Measurements from ENCODE around the gene C11orf52. TPM values are rescaled to one million over a fixed set of nuclear protein-coding genes. Genes with fewer than 3 reads are reported as not detected.
A peak's percentile ranks its signal among the peaks of the same experiment; 100 is the strongest.

C11orf52 gene
- total and polyA plus RNA-seq, 2 of the 13 experiments (the other 11 are each of a cell fraction or from before 2014, with no cell fraction given): 7.4 to 11.0 TPM

DNA sequence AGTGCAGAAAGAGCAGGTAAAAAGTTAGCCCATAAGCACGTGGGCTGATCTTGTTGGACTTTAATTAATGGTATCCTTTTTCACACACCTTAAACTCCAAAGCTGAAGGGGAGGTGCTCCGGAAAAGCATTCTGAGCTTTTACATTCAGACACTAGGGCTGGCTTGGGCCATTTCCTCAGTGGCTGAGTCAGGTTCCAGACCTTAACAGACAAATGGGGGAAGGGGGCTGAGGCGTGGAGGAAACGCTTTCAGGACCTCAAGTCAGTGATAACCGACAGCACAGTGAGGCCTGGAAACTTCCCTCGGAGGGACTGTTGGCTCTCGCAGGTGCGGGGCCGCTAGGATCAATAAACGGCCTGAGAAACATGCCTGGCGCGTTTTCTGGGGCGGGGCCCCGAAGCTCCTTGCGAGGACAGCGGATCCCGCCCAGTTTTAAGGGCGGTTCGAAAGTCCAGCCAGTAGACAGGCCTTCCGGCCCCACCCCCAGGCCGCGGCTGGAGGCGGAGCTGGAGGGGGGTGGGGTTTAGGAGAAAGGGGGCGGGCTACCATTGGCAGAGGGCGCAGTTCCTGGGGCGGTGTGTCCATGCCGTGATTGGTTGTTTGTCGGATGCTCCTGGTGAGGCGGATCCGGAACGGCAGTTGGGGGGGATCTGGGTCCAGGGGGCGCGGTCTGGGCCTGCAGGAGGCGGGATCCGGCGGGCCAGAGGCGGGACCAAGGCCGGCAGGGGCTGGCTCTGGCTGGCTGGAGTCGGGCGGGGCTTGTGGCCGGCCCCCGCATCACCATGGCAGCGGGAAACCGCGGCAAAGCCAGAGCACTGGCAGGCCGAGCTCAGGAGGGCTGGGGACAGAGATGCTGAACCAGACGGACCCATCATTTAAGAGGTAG, 8.0 kb downstream of the C11orf52 start (continued):
- TF ChIP-seq, protein P1, sequence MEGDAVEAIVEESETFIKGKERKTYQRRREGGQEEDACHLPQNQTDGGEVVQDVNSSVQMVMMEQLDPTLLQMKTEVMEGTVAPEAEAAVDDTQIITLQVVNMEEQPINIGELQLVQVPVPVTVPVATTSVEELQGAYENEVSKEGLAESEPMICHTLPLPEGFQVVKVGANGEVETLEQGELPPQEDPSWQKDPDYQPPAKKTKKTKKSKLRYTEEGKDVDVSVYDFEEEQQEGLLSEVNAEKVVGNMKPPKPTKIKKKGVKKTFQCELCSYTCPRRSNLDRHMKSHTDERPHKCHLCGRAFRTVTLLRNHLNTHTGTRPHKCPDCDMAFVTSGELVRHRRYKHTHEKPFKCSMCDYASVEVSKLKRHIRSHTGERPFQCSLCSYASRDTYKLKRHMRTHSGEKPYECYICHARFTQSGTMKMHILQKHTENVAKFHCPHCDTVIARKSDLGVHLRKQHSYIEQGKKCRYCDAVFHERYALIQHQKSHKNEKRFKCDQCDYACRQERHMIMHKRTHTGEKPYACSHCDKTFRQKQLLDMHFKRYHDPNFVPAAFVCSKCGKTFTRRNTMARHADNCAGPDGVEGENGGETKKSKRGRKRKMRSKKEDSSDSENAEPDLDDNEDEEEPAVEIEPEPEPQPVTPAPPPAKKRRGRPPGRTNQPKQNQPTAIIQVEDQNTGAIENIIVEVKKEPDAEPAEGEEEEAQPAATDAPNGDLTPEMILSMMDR (CRISPR knock-in tag; IDR thresholded peaks at IDR 0.05): no peak
- TF ChIP-seq POLR2A (IDR thresholded peaks at IDR 0.05; ENCODE audit: insufficient read depth in 1 of 2, low read depth in 2 of 2, low read length in 2 of 2) (peak; percentile 67 to 84), SIX1 (CRISPR knock-in tag; IDR thresholded peaks at IDR 0.05; ENCODE audit: borderline replicate concordance) (peak; percentile 35; the same call in 1 of the 2 replicates), HOXA3 (CRISPR knock-in tag; IDR thresholded peaks at IDR 0.05) (peak; percentile 70), ZKSCAN1 (IDR thresholded peaks at IDR 0.05; ENCODE audit: low read length) (no peak), FOSL2 (CRISPR knock-in tag; IDR thresholded peaks at IDR 0.05) (0 out of 2 replicates have a peak, but pooled peaks have one; percentile 37), ZFP36L1 (CRISPR knock-in tag; IDR thresholded peaks at IDR 0.05) (peak; percentile 78), HDAC2 (CRISPR knock-in tag; IDR thresholded peaks at IDR 0.05) (peak; percentile 55; the same call in 1 of the 2 replicates), MED13 (CRISPR knock-in tag; IDR thresholded peaks at IDR 0.05) (no peak), MAFF (IDR thresholded peaks at IDR 0.05; ENCODE audit: low read depth, low read length) (no peak), ARNT (IDR thresholded peaks at IDR 0.05) (no peak), SMARCC2 (IDR thresholded peaks at IDR 0.05) (no peak), TOE1 (CRISPR knock-in tag; IDR thresholded peaks at IDR 0.05) (no peak), ZNF326 (CRISPR knock-in tag; IDR thresholded peaks at IDR 0.05; ENCODE audit: borderline replicate concordance) (no peak), NCOA2 (CRISPR knock-in tag; IDR thresholded peaks at IDR 0.05) (peak; percentile 56; the same call in 1 of the 2 replicates), ZNF253 (CRISPR knock-in tag; IDR thresholded peaks at IDR 0.05; ENCODE audit: borderline replicate concordance) (no peak)
- TF ChIP-seq, protein P2, sequence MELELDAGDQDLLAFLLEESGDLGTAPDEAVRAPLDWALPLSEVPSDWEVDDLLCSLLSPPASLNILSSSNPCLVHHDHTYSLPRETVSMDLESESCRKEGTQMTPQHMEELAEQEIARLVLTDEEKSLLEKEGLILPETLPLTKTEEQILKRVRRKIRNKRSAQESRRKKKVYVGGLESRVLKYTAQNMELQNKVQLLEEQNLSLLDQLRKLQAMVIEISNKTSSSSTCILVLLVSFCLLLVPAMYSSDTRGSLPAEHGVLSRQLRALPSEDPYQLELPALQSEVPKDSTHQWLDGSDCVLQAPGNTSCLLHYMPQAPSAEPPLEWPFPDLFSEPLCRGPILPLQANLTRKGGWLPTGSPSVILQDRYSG (CRISPR knock-in tag; IDR thresholded peaks at IDR 0.05): no peak
- TF ChIP-seq, protein P3, sequence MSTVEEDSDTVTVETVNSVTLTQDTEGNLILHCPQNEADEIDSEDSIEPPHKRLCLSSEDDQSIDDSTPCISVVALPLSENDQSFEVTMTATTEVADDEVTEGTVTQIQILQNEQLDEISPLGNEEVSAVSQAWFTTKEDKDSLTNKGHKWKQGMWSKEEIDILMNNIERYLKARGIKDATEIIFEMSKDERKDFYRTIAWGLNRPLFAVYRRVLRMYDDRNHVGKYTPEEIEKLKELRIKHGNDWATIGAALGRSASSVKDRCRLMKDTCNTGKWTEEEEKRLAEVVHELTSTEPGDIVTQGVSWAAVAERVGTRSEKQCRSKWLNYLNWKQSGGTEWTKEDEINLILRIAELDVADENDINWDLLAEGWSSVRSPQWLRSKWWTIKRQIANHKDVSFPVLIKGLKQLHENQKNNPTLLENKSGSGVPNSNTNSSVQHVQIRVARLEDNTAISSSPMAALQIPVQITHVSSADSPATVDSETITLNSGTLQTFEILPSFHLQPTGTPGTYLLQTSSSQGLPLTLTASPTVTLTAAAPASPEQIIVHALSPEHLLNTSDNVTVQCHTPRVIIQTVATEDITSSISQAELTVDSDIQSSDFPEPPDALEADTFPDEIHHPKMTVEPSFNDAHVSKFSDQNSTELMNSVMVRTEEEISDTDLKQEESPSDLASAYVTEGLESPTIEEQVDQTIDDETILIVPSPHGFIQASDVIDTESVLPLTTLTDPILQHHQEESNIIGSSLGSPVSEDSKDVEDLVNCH (CRISPR knock-in tag; IDR thresholded peaks at IDR 0.05): no peak
- TF ChIP-seq, protein P4, sequence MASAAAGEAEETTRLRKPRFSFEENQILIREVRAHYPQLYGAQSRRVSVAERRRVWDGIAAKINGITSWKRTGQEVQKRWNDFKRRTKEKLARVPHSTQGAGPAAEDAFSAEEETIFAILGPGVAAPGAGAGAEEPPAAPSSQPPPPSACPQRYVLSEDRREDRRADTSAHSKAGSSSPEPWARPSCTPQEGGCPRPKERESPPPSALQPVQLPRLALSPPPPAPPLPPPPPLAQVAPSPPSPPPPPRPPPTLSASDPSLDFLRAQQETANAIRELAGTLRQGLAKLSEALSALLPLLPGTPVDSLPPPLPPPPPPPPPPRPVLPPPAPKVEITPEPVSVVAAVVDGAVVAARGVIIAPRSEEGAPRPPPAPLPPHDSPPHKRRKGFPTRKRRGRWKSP (CRISPR knock-in tag; IDR thresholded peaks at IDR 0.05): no peak
- TF ChIP-seq, protein P5, sequence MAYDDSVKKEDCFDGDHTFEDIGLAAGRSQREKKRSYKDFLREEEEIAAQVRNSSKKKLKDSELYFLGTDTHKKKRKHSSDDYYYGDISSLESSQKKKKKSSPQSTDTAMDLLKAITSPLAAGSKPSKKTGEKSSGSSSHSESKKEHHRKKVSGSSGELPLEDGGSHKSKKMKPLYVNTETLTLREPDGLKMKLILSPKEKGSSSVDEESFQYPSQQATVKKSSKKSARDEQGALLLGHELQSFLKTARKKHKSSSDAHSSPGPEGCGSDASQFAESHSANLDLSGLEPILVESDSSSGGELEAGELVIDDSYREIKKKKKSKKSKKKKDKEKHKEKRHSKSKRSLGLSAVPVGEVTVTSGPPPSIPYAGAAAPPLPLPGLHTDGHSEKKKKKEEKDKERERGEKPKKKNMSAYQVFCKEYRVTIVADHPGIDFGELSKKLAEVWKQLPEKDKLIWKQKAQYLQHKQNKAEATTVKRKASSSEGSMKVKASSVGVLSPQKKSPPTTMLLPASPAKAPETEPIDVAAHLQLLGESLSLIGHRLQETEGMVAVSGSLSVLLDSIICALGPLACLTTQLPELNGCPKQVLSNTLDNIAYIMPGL (CRISPR knock-in tag; IDR thresholded peaks at IDR 0.05; ENCODE audit: borderline replicate concordance in 1 of 2, low read depth in 1 of 2): peak in 1 of 2 experiments; percentile 76; a peak in 1 of 4 replicates
